Upper lobe of left lung (tissue), 6 donors: Measurements from ENCODE around the gene TRAF1. TPM values are rescaled to one million over a fixed set of nuclear protein-coding genes. Genes with fewer than 3 reads are reported as not detected.

Experiments used
- ATAC-seq, 2 donors: fragments of 200-7000 bp; cut with Tn5 transposase; one replicate each; pipeline ENCODE4 v1.9.1; 2022; ENCODE audit warnings: mild to moderate bottlenecking in 2 of 2, moderate library complexity in 2 of 2; ENCODE audit not compliant: low FRiP score in 2 of 2
- DNase-seq, 2 donors: peaks; one replicate each; pipeline ENCODE4 v3.0.0-alpha.2; 2019 to 2020
- H3K27ac ChIP-seq, 4 donors: fragments of 200-600 bp; sonication (generic); one replicate each; pipeline ENCODE4 v1.5.1; 2016 to 2019
- H3K27me3 ChIP-seq, 4 donors: fragments of 200-600 bp; sonication (generic); one replicate each; pipeline ENCODE4 v1.5.1; 2017 to 2019
- H3K36me3 ChIP-seq, 4 donors: fragments of 200-600 bp; sonication (generic); one replicate each; pipeline ENCODE4 v1.5.1; 2016 to 2019
- H3K4me1 ChIP-seq, 4 donors: fragments of 200-600 bp; sonication (generic); one replicate each; pipeline ENCODE4 v1.5.1; 2018 to 2019
- H3K4me3 ChIP-seq, 4 donors: fragments of 200-600 bp; sonication (generic); one replicate each; pipeline ENCODE4 v1.5.1; 2017 to 2019; ENCODE audit warnings: mild to moderate bottlenecking in 2 of 4, moderate library complexity in 1 of 4
- H3K9me3 ChIP-seq, 4 donors: fragments of 200-600 bp; sonication (generic); one replicate each; pipeline ENCODE4 v1.5.1; 2018 to 2019
- EP300 ChIP-seq, 4 donors: sonication (generic); formaldehyde crosslinking; IDR thresholded peaks; one replicate each; pipeline ENCODE4 v1.5.1; 2017; ENCODE audit warnings: antibody characterized with exemption in 4 of 4, control low read depth in 2 of 4
- POLR2A ChIP-seq, 4 donors: fragments of 450-650 bp; IDR thresholded peaks; one replicate each; pipeline ENCODE4 v1.5.1; 2016 to 2017; ENCODE audit warnings: antibody characterized with exemption in 4 of 4, mild to moderate bottlenecking in 2 of 4
- POLR2AphosphoS5 ChIP-seq, 2 donors: sonication (generic); formaldehyde crosslinking; IDR thresholded peaks; one replicate each; pipeline ENCODE4 v1.5.1; 2017; ENCODE audit warnings: antibody characterized with exemption in 2 of 2
- WGBS, 2 donors: methylation state at CpG; one replicate each; pipeline ENCODE4 v1.1.5; 2017 to 2018; 5-methylcytosine and 5-hydroxymethylcytosine counted together
- total RNA-seq, 6 donors: library from RNA; depleted of rRNA in 4 of 6; stranded (reverse); fragments of >200 nt in 4 of 6; gene quantifications; one replicate each; pipeline versions ENCODE4 v1.1.0 to v1.2.1, GENCODE V29; 2016 to 2021
- TF ChIP-seq, protein P1 (sequence below), 6 experiments: fragments of 450-650 bp in 4 of 6; fragments of 200-600 bp in 2 of 6; sonication (generic) in 2 of 6; IDR thresholded peaks; one replicate each; pipeline ENCODE4 v1.5.1; 2016 to 2019; ENCODE audit warnings: antibody characterized with exemption in 6 of 6
- donor health status: DM: no; HTN: no; CAD: no; lungs with moderate emphysema.
- donor health status: DM: no; HTN: yes; CAD: no; lungs with severe emphysema.

TRAF1 gene
- total RNA-seq, 6 donors from 2014 or later = 2.9 to 29.3 (median 6.6) TPM

DNA sequence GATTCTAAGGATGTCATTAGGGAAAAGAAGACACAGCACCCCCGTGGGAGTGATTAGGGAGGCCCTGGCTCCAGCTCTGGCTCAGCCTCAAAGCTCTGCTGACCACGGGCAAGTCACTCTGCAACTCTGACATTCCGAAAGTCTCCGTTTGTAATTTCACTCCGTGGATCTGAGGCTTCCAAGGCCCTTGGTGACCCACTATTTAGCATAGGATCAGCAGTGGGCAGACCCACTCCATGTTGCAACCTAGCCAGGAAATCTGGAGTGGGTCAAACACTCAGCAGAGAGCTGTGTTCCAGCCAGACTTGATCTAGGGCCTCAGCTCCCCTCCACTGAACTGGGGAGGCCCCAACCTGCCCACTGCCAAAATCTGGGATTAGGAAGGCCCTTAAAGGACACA is 61.4 kb downstream of the TRAF1 start:
- no peak for DNase-seq
- Histone ChIP-seq H3K4me3 (no peak overlapping the region), H3K27ac (peak overlapping the region in 1 of 4 donors; percentile 18), H3K4me1 (peaks cover 10 to 16% (median 13%) of the 10 kb centered on the region in 4 donors), H3K36me3 (peaks cover 0 to 40% (median 33%) of the 10 kb centered on the region in 4 donors), H3K9me3 (no peaks in the 10 kb centered on the region), H3K27me3 (no peaks in the 10 kb centered on the region)
- 64 to 80% methylated on average over 4 to 5 of the region's 5 CpGs for WGBS, 2 donors
- TF ChIP-seq, protein P1, sequence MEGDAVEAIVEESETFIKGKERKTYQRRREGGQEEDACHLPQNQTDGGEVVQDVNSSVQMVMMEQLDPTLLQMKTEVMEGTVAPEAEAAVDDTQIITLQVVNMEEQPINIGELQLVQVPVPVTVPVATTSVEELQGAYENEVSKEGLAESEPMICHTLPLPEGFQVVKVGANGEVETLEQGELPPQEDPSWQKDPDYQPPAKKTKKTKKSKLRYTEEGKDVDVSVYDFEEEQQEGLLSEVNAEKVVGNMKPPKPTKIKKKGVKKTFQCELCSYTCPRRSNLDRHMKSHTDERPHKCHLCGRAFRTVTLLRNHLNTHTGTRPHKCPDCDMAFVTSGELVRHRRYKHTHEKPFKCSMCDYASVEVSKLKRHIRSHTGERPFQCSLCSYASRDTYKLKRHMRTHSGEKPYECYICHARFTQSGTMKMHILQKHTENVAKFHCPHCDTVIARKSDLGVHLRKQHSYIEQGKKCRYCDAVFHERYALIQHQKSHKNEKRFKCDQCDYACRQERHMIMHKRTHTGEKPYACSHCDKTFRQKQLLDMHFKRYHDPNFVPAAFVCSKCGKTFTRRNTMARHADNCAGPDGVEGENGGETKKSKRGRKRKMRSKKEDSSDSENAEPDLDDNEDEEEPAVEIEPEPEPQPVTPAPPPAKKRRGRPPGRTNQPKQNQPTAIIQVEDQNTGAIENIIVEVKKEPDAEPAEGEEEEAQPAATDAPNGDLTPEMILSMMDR (IDR thresholded peaks at IDR 0.05) = no peak
- no peak for TF ChIP-seq POLR2A (IDR thresholded peaks at IDR 0.05)
- TF ChIP-seq EP300 (IDR thresholded peaks at IDR 0.05) = no peak
- TF ChIP-seq POLR2AphosphoS5 (IDR thresholded peaks at IDR 0.05) = no peak
- ATAC-seq = no peak

DNA sequence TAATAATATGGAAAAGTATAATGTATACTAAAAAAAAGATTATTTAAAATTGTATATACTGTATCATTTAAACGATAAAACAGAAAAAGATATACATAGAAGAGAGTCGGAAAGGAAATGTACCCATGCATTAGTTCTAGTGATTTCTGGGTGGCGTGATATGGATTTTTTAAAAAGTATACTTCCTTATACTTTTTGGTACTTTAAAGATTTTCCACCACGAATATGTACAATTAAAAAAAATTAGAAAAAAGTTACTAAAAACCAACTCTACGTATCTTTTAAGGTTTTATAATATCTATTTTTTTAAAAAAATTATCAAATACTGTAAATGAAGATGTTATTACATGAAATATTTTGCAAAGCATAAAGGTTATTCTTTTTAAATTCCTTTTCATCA is 61.9 kb downstream of the TRAF1 start:
- no peak for TF ChIP-seq POLR2A (IDR thresholded peaks at IDR 0.05)
- no peak for TF ChIP-seq POLR2AphosphoS5 (IDR thresholded peaks at IDR 0.05)
- no peak for TF ChIP-seq EP300 (IDR thresholded peaks at IDR 0.05)
- TF ChIP-seq, protein P1 (IDR thresholded peaks at IDR 0.05) = no peak
- Histone ChIP-seq H3K9me3 (no peaks in the 10 kb centered on the region), H3K4me1 (peaks cover 10 to 15% (median 13%) of the 10 kb centered on the region in 4 donors), H3K27ac (no peak overlapping the region), H3K36me3 (peaks cover 0 to 43% (median 33%) of the 10 kb centered on the region in 4 donors), H3K4me3 (no peak overlapping the region), H3K27me3 (no peaks in the 10 kb centered on the region)
- DNase-seq = no peak
- ATAC-seq = no peak
- 92 to 94% methylated on average over 5 of the region's 5 CpGs for WGBS, 2 donors

DNA sequence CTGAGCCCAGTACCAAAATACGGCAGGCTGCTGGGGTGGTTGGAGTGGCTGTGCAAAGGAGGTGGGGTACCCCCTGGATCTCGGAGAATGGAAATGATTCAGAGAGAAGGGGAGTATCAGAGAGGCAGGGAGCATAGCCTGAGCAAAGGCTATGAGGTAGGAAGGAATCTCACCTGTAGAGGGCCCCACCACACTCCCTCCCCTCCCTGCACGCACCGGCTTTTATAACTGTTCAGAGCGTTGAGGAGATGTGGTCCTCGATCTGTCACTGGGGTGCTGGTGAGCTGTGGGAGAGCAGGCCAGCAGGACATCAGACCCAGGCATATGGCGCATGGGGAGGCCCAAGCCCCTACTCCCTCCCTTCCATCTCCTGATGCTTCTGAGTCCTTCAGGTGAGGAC is 62.8 kb downstream of the TRAF1 start:
- 86 to 97% methylated on average over 6 to 7 of the region's 7 CpGs for WGBS, 2 donors
- Histone ChIP-seq H3K4me1 (peaks cover 5 to 9% (median 7%) of the 10 kb centered on the region in 4 donors), H3K27me3 (no peaks in the 10 kb centered on the region), H3K27ac (no peak overlapping the region), H3K4me3 (no peak overlapping the region), H3K36me3 (peaks cover 0 to 47% (median 33%) of the 10 kb centered on the region in 4 donors), H3K9me3 (no peaks in the 10 kb centered on the region)
- ATAC-seq (no peak), DNase-seq (no peak)
- TF ChIP-seq, protein P1 (IDR thresholded peaks at IDR 0.05) = no peak
- no peak for TF ChIP-seq EP300 (IDR thresholded peaks at IDR 0.05)
- no peak for TF ChIP-seq POLR2AphosphoS5 (IDR thresholded peaks at IDR 0.05)
- TF ChIP-seq POLR2A (IDR thresholded peaks at IDR 0.05) = no peak

DNA sequence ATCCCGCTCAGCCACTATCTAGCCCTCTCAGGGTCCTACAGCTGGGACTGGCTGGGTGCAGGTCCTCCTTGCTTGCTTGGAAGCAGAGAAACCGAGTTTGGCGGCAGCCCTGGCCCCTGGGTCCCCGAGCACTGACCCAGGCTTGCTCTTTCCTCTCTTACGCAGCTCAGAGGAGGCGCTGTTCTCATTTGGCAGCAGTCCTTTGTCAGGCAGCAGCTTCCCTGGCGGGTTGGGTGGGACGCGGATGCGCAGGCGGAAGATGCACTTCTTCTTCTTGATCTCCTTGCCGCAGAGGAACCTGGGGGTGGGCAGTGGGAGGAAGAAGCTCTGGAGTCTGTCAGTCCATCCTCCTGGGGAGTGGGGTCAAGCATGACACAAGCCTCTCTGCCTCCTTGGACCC is 64.1 kb downstream of the TRAF1 start:
- Histone ChIP-seq H3K27ac (no peak overlapping the region), H3K9me3 (no peaks in the 10 kb centered on the region), H3K27me3 (no peaks in the 10 kb centered on the region), H3K36me3 (peaks cover 0 to 54% (median 42%) of the 10 kb centered on the region in 4 donors), H3K4me3 (no peak overlapping the region), H3K4me1 (no peaks in the 10 kb centered on the region)
- TF ChIP-seq, protein P1 (IDR thresholded peaks at IDR 0.05) = no peak
- TF ChIP-seq POLR2A (IDR thresholded peaks at IDR 0.05) = no peak
- TF ChIP-seq POLR2AphosphoS5 (IDR thresholded peaks at IDR 0.05) = no peak
- TF ChIP-seq EP300 (IDR thresholded peaks at IDR 0.05) = no peak
- no peak for ATAC-seq
- DNase-seq = peak in 1 of 2 donors; percentile 57
- 95% methylated on average over 11 to 12 of the region's 12 CpGs for WGBS, 2 donors

DNA sequence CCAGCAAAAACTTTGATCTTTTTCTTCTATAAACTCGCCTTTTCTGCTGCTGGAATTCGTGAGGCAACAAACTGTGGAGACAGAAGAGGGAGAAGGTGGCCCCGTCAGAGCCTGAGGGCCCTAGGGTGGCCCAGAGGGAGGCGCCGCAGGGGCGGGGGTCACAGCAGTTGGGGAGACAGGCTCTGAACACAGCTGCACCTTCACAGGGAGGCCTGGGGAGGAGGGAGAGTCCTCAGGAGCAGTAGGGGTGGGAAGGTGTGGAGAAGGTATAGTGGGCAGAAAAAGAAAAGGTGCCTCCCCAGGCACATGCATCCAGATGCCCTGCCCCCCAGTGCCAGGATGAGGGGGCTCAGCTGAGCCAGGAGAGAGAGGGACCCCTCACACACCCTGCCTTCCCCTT is 64.7 kb downstream of the TRAF1 start:
- DNase-seq = peak in 1 of 2 donors; percentile 63
- WGBS, 2 donors = 98 to 99% methylated on average over 6 of the region's 6 CpGs

More for the DNA sequence above, 64.7 kb downstream of the TRAF1 start:
- Histone ChIP-seq H3K4me1 (no peaks in the 10 kb centered on the region), H3K27ac (no peak overlapping the region), H3K27me3 (no peaks in the 10 kb centered on the region), H3K4me3 (no peak overlapping the region), H3K9me3 (no peaks in the 10 kb centered on the region), H3K36me3 (peaks cover 0 to 56% (median 45%) of the 10 kb centered on the region in 4 donors)
- ATAC-seq = no peak
- TF ChIP-seq POLR2A (IDR thresholded peaks at IDR 0.05) (no peak), EP300 (IDR thresholded peaks at IDR 0.05) (no peak), POLR2AphosphoS5 (IDR thresholded peaks at IDR 0.05) (no peak)
- TF ChIP-seq, protein P1 (IDR thresholded peaks at IDR 0.05) = no peak
